Measurements from ENCODE around the gene FOXD2. TPM values are rescaled to one million over a fixed set of nuclear protein-coding genes. Genes with fewer than 3 reads are reported as not detected.

FOXD2 gene
- total and polyA plus RNA-seq, 11 donors: 0.01 to 0.14 (median 0.08) TPM; not detected in 4

- H3K9me3 ChIP-seq: no peaks in the 10 kb centered on the region
- no peak for DNase-seq
- H3K36me3 ChIP-seq: no peaks in the 10 kb centered on the region
- TF ChIP-seq CTCF (IDR thresholded peaks at IDR 0.05): no peak
- TF ChIP-seq POLR2A (IDR thresholded peaks at IDR 0.05): no peak
- peak overlapping the region in 1 of 12 donors; percentile 75 for H3K4me3 ChIP-seq
- 54 to 68% (median 60%) methylated on average over 20 of the region's 20 CpGs for WGBS, 4 donors
- H3K4me1 ChIP-seq: peaks cover 7 to 50% (median 22%) of the 10 kb centered on the region in 12 donors
- peaks cover 54 to 98% (median 87%) of the 10 kb centered on the region in 9 donors for H3K27me3 ChIP-seq
- ATAC-seq: no peak
- intact Hi-C loops (cut with DNase I): loop anchor here in 1 of 10 donors (5.0 kb wide), 2 partner anchors 127 to 182 kb away; no protein-coding TSS in a partner anchor
- H3K27ac ChIP-seq: no peak overlapping the region
Observed at GRCh38 chr1:47439819-47440598, 2.2 kb downstream of the FOXD2 start.

DNA sequence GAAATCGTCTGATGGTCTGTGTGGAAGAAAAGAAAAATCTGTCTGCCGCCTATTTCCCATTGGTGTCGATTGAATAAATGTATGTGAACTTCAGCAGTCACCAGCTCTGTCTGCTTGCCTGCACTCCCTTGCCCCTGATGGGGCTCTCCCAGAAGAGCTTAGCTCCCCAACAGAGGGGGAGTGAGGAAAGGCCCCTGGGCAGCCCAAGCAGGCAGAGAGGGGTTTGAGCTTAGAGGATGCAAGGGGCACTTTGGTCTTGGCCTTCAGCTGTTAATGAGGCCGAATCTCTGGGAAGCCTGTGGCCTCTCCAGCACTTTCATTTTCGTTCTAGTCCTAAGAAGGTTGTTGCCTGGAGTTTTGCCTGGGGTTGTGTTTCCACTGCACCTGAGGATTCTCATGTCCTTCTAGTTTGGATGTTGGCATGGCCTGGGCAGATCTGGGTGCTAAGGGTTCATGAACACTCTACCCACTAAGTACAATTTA, 2.8 kb downstream of the FOXD2 start:
- Histone ChIP-seq H3K27me3 (peaks cover 60 to 98% (median 87%) of the 10 kb centered on the region in 9 donors), H3K36me3 (no peaks in the 10 kb centered on the region), H3K9me3 (no peaks in the 10 kb centered on the region), H3K27ac (no peak overlapping the region), H3K4me3 (no peak overlapping the region), H3K4me1 (peaks cover 8 to 55% (median 25%) of the 10 kb centered on the region in 12 donors)
- TF ChIP-seq POLR2A (IDR thresholded peaks at IDR 0.05) (no peak), CTCF (IDR thresholded peaks at IDR 0.05) (no peak)
- 56 to 72% (median 63%) methylated on average over 5 of the region's 5 CpGs for WGBS, 4 donors
- DNase-seq: no peak
- ATAC-seq: no peak
- intact Hi-C loops (cut with DNase I): no loop called here

- 83 to 84% (median 83%) methylated on average over 3 of the region's 3 CpGs for WGBS, 4 donors
- Histone ChIP-seq H3K9me3 (no peaks in the 10 kb centered on the region), H3K27me3 (peaks cover 67 to 98% (median 87%) of the 10 kb centered on the region in 9 donors), H3K4me3 (no peak overlapping the region), H3K27ac (no peak overlapping the region), H3K4me1 (peaks cover 5 to 49% (median 21%) of the 10 kb centered on the region in 12 donors), H3K36me3 (no peaks in the 10 kb centered on the region)
- DNase-seq (no peak), ATAC-seq (no peak)
- intact Hi-C loops (cut with DNase I): no loop called here
- TF ChIP-seq CTCF (IDR thresholded peaks at IDR 0.05) (no peak), POLR2A (IDR thresholded peaks at IDR 0.05) (no peak)
Observed at GRCh38 chr1:47441450-47442106, 3.7 kb downstream of the FOXD2 start.

DNA sequence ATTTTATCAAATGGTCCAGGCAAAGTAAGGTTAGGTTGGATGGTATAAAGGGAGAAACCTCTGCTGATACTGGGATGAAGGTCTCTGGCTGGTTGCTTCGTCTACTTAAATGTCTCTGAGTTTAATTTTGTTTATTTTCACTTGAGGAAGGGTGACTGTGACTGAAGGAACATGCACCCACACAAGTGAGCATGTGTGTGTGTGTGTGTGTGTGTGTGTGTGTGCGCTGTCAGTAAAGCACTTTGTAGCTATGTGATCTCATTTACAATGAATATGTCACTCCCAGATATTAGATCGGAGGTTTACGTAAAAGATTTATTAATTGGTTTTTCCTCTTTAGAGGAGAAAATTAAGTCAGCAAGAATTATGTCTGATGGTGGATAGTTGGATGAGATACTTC, 4.4 kb downstream of the FOXD2 start:
- ATAC-seq: no peak
- intact Hi-C loops (cut with DNase I): no loop called here
- no peak for DNase-seq
- H3K27ac ChIP-seq: no peak overlapping the region
- no peaks in the 10 kb centered on the region for H3K36me3 ChIP-seq
- H3K4me1 ChIP-seq: peaks cover 0 to 43% (median 16%) of the 10 kb centered on the region in 12 donors
- 69 to 85% (median 73%) methylated on average over 4 of the region's 4 CpGs for WGBS, 4 donors
- no peaks in the 10 kb centered on the region for H3K9me3 ChIP-seq
- peaks cover 67 to 98% (median 88%) of the 10 kb centered on the region in 9 donors for H3K27me3 ChIP-seq
- no peak overlapping the region for H3K4me3 ChIP-seq
- TF ChIP-seq POLR2A (IDR thresholded peaks at IDR 0.05) (no peak), CTCF (IDR thresholded peaks at IDR 0.05) (no peak)
